HEK293 (cell line): Measurements from ENCODE around the gene STX18.

Experiments
- CTCF ChIA-PET: fragments of 350-600 bp; formaldehyde crosslinking; extraction: SDS; loops from one replicate; lab custom pipeline; 2021; ENCODE audit warnings: antibody characterized with exemption; lab: Yijun Ruan, JAX
- POLR2A ChIA-PET: fragments of 300-600 bp; formaldehyde crosslinking; extraction: SDS; loops from one replicate; lab custom pipeline; 2020; ENCODE audit warnings: antibody characterized with exemption, inconsistent platforms; lab: Yijun Ruan, JAX
- H3K27ac ChIP-seq: fragments of 200-500 bp; sonication (Bioruptor generic); 2 replicates; pipeline ENCODE4 v1.5.1; 2014; ENCODE audit warnings: low read depth, low read length, control low read depth, inconsistent platforms; ENCODE audit errors: extremely low read depth
- H3K36me3 ChIP-seq, 2 experiments: fragments of 200-500 bp in 1 of 2; sonication (Bioruptor generic) in 1 of 2; 1 replicate in 1 of 2; 2 replicates in 1 of 2; pipeline ENCODE4 v1.5.1; 2014 to 2017; ENCODE audit warnings: inconsistent platforms in 2 of 2, low read length in 2 of 2; ENCODE audit not compliant: control insufficient read depth in 2 of 2, insufficient read depth in 1 of 2
- H3K4me1 ChIP-seq: fragments of 200-500 bp; sonication (Bioruptor generic); 2 replicates; pipeline ENCODE4 v1.5.1; 2014; ENCODE audit warnings: mild to moderate bottlenecking, low read length, inconsistent platforms; ENCODE audit not compliant: control insufficient read depth, insufficient read depth
- H3K4me3 ChIP-seq: 2 replicates; pipeline ENCODE4 v1.5.1; 2011; ENCODE audit warnings: low read depth, mild to moderate bottlenecking, control low read depth, low read length, moderate library complexity
- H3K9me3 ChIP-seq: fragments of 200-500 bp; sonication (Bioruptor generic); 2 replicates; pipeline ENCODE4 v1.5.1; 2014; ENCODE audit warnings: low read depth, low read length, inconsistent platforms; ENCODE audit not compliant: control insufficient read depth, insufficient read depth
- GLIS2 ChIP-seq: fragments of 450-650 bp; formaldehyde crosslinking; IDR thresholded peaks from 2 replicates; pipeline ENCODE4 v1.5.1; 2016; ENCODE audit warnings: missing biosample characterization, missing genetic modification characterization
- IKZF3 ChIP-seq: fragments of 450-650 bp; IDR thresholded peaks from 2 replicates; pipeline ENCODE4 v1.5.0; 2018; ENCODE audit warnings: missing biosample characterization, mild to moderate bottlenecking, missing genetic modification characterization, moderate library complexity
- KLF16 ChIP-seq: fragments of 450-650 bp; formaldehyde crosslinking; IDR thresholded peaks from 2 replicates; pipeline ENCODE4 v1.5.1; 2017; ENCODE audit warnings: missing biosample characterization, missing genetic modification characterization
- ZBTB48 ChIP-seq: fragments of 450-650 bp; formaldehyde crosslinking; IDR thresholded peaks from 2 replicates; pipeline ENCODE4 v1.5.1; 2016; ENCODE audit warnings: missing biosample characterization, missing genetic modification characterization
- ZFHX2 ChIP-seq: fragments of 450-650 bp; formaldehyde crosslinking; conservative IDR thresholded peaks from 2 replicates; pipeline ENCODE4 v1.5.1; 2016; ENCODE audit warnings: missing biosample characterization, missing genetic modification characterization
- ZFP37 ChIP-seq: fragments of 450-650 bp; formaldehyde crosslinking; IDR thresholded peaks from 2 replicates; pipeline ENCODE4 v1.5.1; 2016; ENCODE audit warnings: missing biosample characterization, missing genetic modification characterization
- ZNF112 ChIP-seq: fragments of 450-650 bp; formaldehyde crosslinking; IDR thresholded peaks from 2 replicates; pipeline ENCODE4 v1.5.0; 2017; ENCODE audit warnings: missing biosample characterization, missing genetic modification characterization
- ZNF239 ChIP-seq: fragments of 450-650 bp; formaldehyde crosslinking; IDR thresholded peaks from 2 replicates; pipeline ENCODE4 v1.5.1; 2016; ENCODE audit warnings: missing biosample characterization, missing genetic modification characterization
- ZNF302 ChIP-seq: fragments of 450-650 bp; formaldehyde crosslinking; IDR thresholded peaks from 2 replicates; pipeline ENCODE4 v1.5.1; 2016; ENCODE audit warnings: missing biosample characterization, missing genetic modification characterization, low read depth
- ZNF311 ChIP-seq: fragments of 450-650 bp; formaldehyde crosslinking; IDR thresholded peaks from 2 replicates; pipeline ENCODE4 v1.5.1; 2017; ENCODE audit warnings: missing biosample characterization, missing genetic modification characterization, borderline replicate concordance
- ZNF341 ChIP-seq: fragments of 450-650 bp; formaldehyde crosslinking; IDR thresholded peaks from 2 replicates; pipeline ENCODE4; 2016; ENCODE audit warnings: low read depth, missing biosample characterization, missing genetic modification characterization
- ZNF391 ChIP-seq: fragments of 450-650 bp; formaldehyde crosslinking; IDR thresholded peaks from 2 replicates; pipeline ENCODE4 v1.5.1; 2016; ENCODE audit warnings: low read depth, missing biosample characterization, missing genetic modification characterization, borderline replicate concordance
- ZNF529 ChIP-seq: fragments of 450-650 bp; formaldehyde crosslinking; IDR thresholded peaks from 2 replicates; pipeline ENCODE4 v1.5.1; 2017; ENCODE audit warnings: missing genetic modification characterization, missing biosample characterization; ENCODE audit not compliant: insufficient replicate concordance
- ZNF530 ChIP-seq: fragments of 450-650 bp; formaldehyde crosslinking; IDR thresholded peaks from 2 replicates; pipeline ENCODE4 v1.5.1; 2016; ENCODE audit warnings: low read depth, missing biosample characterization, missing genetic modification characterization
- ZNF610 ChIP-seq: fragments of 450-650 bp; formaldehyde crosslinking; IDR thresholded peaks from 2 replicates; pipeline ENCODE4 v1.5.1; 2016; ENCODE audit warnings: missing biosample characterization, missing genetic modification characterization, borderline replicate concordance
- ZNF768 ChIP-seq: fragments of 450-650 bp; formaldehyde crosslinking; IDR thresholded peaks from 2 replicates; pipeline ENCODE4 v1.5.1; 2018; ENCODE audit warnings: missing biosample characterization, mild to moderate bottlenecking, missing genetic modification characterization
- ZNF792 ChIP-seq: fragments of 450-650 bp; formaldehyde crosslinking; IDR thresholded peaks from 2 replicates; pipeline ENCODE4 v1.5.1; 2016; ENCODE audit warnings: missing biosample characterization, missing genetic modification characterization
- TF ChIP-seq, protein P1 (sequence below): fragments of 450-650 bp; formaldehyde crosslinking; IDR thresholded peaks from 2 replicates; pipeline ENCODE4 v1.5.1; 2016; ENCODE audit warnings: missing biosample characterization, missing genetic modification characterization
- TF ChIP-seq, protein P2 (sequence below): fragments of 450-650 bp; formaldehyde crosslinking; IDR thresholded peaks from 2 replicates; pipeline ENCODE4 v1.5.1; 2016; ENCODE audit warnings: missing biosample characterization, missing genetic modification characterization
- TF ChIP-seq, protein P3 (sequence below): fragments of 450-650 bp; formaldehyde crosslinking; IDR thresholded peaks from 2 replicates; pipeline ENCODE4 v1.5.0; 2017; ENCODE audit warnings: missing biosample characterization, missing genetic modification characterization, borderline replicate concordance
- TF ChIP-seq, protein P4 (sequence below): fragments of 450-650 bp; formaldehyde crosslinking; IDR thresholded peaks from 2 replicates; pipeline ENCODE4 v1.5.1; 2016; ENCODE audit warnings: missing biosample characterization, missing genetic modification characterization
- TF ChIP-seq, protein P5 (sequence below): fragments of 450-650 bp; formaldehyde crosslinking; IDR thresholded peaks from 2 replicates; pipeline ENCODE4 v1.5.1; 2016; ENCODE audit warnings: missing biosample characterization, missing genetic modification characterization, borderline replicate concordance

The STX18 gene

DNA sequence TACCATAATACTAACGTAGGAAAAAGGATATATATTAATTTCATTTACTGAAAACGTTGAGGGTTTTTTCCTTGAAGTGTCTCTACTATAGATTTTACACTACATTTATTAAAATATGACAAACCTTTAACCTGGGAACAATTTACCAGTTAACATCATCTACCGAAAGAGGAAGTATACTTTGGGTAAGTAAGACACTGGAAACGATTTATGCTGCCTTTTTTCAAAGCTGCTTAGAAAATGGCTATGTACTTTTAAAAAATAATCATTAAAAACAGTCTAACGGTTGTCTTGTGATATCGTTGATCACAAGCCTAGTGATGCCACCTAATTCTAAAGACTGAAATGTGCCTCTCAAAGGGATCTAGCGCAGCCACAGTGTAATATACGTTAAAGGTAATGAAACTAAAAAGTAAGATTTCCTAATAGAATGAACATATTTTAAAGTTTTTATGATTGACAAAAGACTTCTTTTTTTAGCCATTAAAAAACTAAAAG is 50.4 kb downstream of the STX18 start (continued):
- TF ChIP-seq, protein P1, sequence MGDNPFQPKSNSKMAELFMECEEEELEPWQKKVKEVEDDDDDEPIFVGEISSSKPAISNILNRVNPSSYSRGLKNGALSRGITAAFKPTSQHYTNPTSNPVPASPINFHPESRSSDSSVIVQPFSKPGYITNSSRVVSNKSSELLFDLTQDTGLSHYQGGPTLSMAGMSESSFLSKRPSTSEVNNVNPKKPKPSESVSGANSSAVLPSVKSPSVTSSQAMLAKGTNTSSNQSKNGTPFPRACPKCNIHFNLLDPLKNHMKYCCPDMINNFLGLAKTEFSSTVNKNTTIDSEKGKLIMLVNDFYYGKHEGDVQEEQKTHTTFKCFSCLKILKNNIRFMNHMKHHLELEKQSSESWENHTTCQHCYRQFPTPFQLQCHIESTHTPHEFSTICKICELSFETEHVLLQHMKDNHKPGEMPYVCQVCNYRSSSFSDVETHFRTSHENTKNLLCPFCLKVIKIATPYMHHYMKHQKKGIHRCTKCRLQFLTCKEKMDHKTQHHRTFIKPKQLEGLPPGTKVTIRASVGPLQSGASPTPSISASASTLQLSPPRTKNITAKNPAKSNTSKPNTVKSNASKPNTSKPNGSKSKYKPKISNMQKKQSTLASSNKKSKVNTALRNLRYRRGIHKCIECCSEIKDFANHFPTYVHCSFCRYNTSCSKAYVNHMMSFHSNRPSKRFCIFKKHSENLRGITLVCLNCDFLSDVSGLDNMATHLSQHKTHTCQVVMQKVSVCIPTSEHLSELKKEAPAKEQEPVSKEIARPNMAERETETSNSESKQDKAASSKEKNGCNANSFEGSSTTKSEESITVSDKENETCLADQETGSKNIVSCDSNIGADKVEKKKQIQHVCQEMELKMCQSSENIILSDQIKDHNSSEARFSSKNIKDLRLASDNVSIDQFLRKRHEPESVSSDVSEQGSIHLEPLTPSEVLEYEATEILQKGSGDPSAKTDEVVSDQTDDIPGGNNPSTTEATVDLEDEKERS (tag by site-specific recombination): no peak
- TF ChIP-seq ZBTB48 (tag by site-specific recombination) (no peak), ZNF302 (tag by site-specific recombination) (no peak)
- TF ChIP-seq, all 188 proteins: peak for 0

DNA sequence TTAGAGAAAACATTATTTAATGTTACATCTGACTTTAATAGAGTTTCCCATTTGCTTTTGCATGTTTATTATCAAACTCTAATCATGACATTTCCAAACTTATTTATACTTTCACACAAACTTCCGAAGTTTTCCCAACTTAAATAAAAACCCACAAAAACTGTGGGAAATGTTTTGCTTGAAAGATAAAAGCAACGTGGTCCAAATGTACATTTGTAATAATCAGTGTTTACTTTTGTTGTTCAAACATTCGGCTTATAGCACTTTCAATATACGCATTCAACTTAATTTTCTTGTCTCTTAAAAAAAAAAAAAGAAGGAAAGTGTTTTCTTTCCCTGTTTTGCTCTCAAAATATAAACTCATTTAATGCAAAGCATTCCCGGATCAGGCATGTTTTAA is 51.0 kb downstream of the STX18 start:
- TF ChIP-seq ZNF239 (tag by site-specific recombination): no peak
- TF ChIP-seq ZNF529: no peak
- TF ChIP-seq, protein P2, sequence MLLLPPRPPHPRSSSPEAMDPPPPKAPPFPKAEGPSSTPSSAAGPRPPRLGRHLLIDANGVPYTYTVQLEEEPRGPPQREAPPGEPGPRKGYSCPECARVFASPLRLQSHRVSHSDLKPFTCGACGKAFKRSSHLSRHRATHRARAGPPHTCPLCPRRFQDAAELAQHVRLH (tag by site-specific recombination): no peak
- no peak for TF ChIP-seq ZNF610 (tag by site-specific recombination)
- TF ChIP-seq, protein P3, sequence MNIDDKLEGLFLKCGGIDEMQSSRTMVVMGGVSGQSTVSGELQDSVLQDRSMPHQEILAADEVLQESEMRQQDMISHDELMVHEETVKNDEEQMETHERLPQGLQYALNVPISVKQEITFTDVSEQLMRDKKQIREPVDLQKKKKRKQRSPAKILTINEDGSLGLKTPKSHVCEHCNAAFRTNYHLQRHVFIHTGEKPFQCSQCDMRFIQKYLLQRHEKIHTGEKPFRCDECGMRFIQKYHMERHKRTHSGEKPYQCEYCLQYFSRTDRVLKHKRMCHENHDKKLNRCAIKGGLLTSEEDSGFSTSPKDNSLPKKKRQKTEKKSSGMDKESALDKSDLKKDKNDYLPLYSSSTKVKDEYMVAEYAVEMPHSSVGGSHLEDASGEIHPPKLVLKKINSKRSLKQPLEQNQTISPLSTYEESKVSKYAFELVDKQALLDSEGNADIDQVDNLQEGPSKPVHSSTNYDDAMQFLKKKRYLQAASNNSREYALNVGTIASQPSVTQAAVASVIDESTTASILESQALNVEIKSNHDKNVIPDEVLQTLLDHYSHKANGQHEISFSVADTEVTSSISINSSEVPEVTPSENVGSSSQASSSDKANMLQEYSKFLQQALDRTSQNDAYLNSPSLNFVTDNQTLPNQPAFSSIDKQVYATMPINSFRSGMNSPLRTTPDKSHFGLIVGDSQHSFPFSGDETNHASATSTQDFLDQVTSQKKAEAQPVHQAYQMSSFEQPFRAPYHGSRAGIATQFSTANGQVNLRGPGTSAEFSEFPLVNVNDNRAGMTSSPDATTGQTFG: no peak
- TF ChIP-seq KLF16 (tag by site-specific recombination): no peak
- no peak for TF ChIP-seq ZNF530 (tag by site-specific recombination)
- no peak for TF ChIP-seq ZNF311
- TF ChIP-seq ZFP37 (tag by site-specific recombination): no peak
- TF ChIP-seq IKZF3: no peak
- no peak for TF ChIP-seq ZFHX2 (tag by site-specific recombination)
- TF ChIP-seq, protein P4, sequence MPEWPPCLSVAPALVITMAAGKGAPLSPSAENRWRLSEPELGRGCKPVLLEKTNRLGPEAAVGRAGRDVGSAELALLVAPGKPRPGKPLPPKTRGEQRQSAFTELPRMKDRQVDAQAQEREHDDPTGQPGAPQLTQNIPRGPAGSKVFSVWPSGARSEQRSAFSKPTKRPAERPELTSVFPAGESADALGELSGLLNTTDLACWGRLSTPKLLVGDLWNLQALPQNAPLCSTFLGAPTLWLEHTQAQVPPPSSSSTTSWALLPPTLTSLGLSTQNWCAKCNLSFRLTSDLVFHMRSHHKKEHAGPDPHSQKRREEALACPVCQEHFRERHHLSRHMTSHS (tag by site-specific recombination): no peak
- TF ChIP-seq ZNF112 (tag by site-specific recombination): no peak
- no peak for TF ChIP-seq ZNF768 (tag by site-specific recombination)
- TF ChIP-seq, all 188 proteins: peak for 0
- Histone ChIP-seq H3K4me3 (no peak overlapping the region), H3K36me3 (no peaks in the 10 kb centered on the region), H3K9me3 (no peaks in the 10 kb centered on the region), H3K27ac (no peak overlapping the region), H3K4me1 (no peaks in the 10 kb centered on the region; the same call in 1 of the 2 replicates)
- POLR2A ChIA-PET: no interaction called here
- CTCF ChIA-PET: no interaction called here

DNA sequence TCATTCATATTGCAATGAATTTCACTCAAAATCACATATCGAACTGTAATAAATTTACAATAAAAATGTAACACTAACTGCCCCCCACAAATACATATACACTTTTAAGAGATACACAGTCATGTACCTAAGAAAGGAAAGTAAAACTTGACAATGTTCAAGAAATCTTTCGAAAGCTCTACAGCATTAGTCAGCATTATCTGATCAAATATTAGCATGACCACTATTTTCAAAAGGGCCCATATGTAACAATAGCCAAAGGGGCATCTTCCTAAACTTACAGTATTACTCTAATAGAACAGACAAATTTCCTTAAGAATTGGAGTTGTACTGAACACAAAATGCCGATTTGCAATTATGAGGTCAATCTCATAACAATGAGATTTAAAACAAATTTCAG is 51.8 kb downstream of the STX18 start:
- H3K9me3 ChIP-seq: no peaks in the 10 kb centered on the region
- no peaks in the 10 kb centered on the region for H3K36me3 ChIP-seq
- ChIA-PET POLR2A (no interaction called here), CTCF (interaction anchor here (0.6 to 2.3 kb wide), 5 partner anchors 11 to 648 kb away, joined by 3 to 16 read pairs (median 5); no protein-coding TSS in a partner anchor)
- H3K4me1 ChIP-seq: no peaks in the 10 kb centered on the region; the same call in 1 of the 2 replicates
- no peak overlapping the region for H3K4me3 ChIP-seq
- H3K27ac ChIP-seq: no peak overlapping the region
- TF ChIP-seq GLIS2 (tag by site-specific recombination) (no peak), ZNF391 (tag by site-specific recombination) (no peak), ZNF792 (no peak), ZNF341 (tag by site-specific recombination) (no peak)
- TF ChIP-seq, protein P5, sequence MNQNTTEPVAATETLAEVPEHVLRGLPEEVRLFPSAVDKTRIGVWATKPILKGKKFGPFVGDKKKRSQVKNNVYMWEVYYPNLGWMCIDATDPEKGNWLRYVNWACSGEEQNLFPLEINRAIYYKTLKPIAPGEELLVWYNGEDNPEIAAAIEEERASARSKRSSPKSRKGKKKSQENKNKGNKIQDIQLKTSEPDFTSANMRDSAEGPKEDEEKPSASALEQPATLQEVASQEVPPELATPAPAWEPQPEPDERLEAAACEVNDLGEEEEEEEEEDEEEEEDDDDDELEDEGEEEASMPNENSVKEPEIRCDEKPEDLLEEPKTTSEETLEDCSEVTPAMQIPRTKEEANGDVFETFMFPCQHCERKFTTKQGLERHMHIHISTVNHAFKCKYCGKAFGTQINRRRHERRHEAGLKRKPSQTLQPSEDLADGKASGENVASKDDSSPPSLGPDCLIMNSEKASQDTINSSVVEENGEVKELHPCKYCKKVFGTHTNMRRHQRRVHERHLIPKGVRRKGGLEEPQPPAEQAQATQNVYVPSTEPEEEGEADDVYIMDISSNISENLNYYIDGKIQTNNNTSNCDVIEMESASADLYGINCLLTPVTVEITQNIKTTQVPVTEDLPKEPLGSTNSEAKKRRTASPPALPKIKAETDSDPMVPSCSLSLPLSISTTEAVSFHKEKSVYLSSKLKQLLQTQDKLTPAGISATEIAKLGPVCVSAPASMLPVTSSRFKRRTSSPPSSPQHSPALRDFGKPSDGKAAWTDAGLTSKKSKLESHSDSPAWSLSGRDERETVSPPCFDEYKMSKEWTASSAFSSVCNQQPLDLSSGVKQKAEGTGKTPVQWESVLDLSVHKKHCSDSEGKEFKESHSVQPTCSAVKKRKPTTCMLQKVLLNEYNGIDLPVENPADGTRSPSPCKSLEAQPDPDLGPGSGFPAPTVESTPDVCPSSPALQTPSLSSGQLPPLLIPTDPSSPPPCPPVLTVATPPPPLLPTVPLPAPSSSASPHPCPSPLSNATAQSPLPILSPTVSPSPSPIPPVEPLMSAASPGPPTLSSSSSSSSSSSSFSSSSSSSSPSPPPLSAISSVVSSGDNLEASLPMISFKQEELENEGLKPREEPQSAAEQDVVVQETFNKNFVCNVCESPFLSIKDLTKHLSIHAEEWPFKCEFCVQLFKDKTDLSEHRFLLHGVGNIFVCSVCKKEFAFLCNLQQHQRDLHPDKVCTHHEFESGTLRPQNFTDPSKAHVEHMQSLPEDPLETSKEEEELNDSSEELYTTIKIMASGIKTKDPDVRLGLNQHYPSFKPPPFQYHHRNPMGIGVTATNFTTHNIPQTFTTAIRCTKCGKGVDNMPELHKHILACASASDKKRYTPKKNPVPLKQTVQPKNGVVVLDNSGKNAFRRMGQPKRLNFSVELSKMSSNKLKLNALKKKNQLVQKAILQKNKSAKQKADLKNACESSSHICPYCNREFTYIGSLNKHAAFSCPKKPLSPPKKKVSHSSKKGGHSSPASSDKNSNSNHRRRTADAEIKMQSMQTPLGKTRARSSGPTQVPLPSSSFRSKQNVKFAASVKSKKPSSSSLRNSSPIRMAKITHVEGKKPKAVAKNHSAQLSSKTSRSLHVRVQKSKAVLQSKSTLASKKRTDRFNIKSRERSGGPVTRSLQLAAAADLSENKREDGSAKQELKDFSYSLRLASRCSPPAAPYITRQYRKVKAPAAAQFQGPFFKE (tag by site-specific recombination): no peak
